Transverse colon (tissue), 3 donors: Measurements from ENCODE around the gene RBM41.
"Not testable (repeated sequence)": the region's sequence is repeated elsewhere in the genome, so short reads cannot be mapped to it uniquely, and the experiment has no call there.

Source experiments
- CTCF ChIP-seq, 5 experiments: fragments of 200-600 bp in 3 of 5; fragments of 450-650 bp in 2 of 5; sonication (generic) in 3 of 5; IDR thresholded peaks; 1 replicate in 2 of 5; 2 replicates in 3 of 5; pipeline ENCODE4 v1.5.1; 2016 to 2017; ENCODE audit warnings: antibody characterized with exemption in 5 of 5, inconsistent platforms in 3 of 5, mild to moderate bottlenecking in 2 of 5, moderate library complexity in 1 of 5
- POLR2A ChIP-seq: fragments of 450-650 bp; IDR thresholded peaks from one replicate; pipeline ENCODE4 v1.6.1; 2016; ENCODE audit warnings: antibody characterized with exemption, mild to moderate bottlenecking, moderate library complexity

GRCh38 chrX:107155621-107156430, 37.2 kb upstream of the RBM41 start:
- TF ChIP-seq CTCF (IDR thresholded peaks at IDR 0.05); POLR2A: not testable (repeated sequence)
